ENCODE results near the gene PDE6G. TPM values are rescaled to one million over a fixed set of nuclear protein-coding genes. Genes with fewer than 3 reads are reported as not detected.

Gene PDE6G
- total RNA-seq, 4 donors from 2014 or later: not detected

DNA sequence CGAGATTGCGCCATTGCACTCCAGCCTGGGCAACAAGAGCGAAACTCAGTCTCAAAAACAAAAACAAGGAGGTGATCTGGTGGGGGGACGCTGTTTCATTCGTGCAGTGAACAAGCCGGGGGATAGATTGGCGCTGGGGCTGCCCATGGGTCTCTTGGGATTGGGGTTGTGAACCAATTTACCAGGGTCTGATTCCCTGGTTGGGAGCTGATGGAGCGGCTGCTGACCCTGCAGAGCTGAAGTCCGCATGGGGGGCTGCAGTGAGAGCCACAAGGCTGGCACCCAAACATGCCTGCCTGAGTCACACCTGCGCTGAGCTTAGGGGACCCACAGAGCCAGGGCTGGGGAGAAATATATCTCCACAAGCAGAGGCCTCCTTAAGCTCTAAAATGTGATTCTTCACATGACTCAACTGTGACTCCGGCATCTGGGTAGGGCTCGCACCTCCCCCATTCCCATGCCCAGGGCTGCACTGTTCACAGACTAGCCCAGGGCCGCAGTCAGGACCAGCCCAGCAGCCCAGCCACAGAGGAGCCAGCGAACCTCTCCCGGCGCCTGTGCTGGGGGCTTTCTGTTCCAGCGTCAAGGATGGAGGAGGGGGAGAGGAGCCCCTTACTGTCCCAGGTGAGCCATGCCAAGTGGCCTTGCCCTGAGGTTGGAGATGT, 14.4 kb downstream of the PDE6G start:
- no peaks in the 10 kb centered on the region for H3K36me3 ChIP-seq
- 87 to 93% methylated on average over 13 to 17 of the region's 17 CpGs for WGBS, 2 donors
- peaks cover 0 to 4% of the 10 kb centered on the region in 2 donors for H3K4me1 ChIP-seq
- no peak overlapping the region for H3K4me3 ChIP-seq (replicated peaks in 1 of 3)
- intact Hi-C loops (cut with DNase I): no loop called here
- no peak for DNase-seq
- H3K27ac ChIP-seq: no peak overlapping the region
- no peak for TF ChIP-seq POLR2A (IDR thresholded peaks at IDR 0.05)
- TF ChIP-seq, protein P1, sequence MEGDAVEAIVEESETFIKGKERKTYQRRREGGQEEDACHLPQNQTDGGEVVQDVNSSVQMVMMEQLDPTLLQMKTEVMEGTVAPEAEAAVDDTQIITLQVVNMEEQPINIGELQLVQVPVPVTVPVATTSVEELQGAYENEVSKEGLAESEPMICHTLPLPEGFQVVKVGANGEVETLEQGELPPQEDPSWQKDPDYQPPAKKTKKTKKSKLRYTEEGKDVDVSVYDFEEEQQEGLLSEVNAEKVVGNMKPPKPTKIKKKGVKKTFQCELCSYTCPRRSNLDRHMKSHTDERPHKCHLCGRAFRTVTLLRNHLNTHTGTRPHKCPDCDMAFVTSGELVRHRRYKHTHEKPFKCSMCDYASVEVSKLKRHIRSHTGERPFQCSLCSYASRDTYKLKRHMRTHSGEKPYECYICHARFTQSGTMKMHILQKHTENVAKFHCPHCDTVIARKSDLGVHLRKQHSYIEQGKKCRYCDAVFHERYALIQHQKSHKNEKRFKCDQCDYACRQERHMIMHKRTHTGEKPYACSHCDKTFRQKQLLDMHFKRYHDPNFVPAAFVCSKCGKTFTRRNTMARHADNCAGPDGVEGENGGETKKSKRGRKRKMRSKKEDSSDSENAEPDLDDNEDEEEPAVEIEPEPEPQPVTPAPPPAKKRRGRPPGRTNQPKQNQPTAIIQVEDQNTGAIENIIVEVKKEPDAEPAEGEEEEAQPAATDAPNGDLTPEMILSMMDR (IDR thresholded peaks at IDR 0.05): no peak
- no peaks in the 10 kb centered on the region for H3K9me3 ChIP-seq
- H3K27me3 ChIP-seq: no peaks in the 10 kb centered on the region

DNA sequence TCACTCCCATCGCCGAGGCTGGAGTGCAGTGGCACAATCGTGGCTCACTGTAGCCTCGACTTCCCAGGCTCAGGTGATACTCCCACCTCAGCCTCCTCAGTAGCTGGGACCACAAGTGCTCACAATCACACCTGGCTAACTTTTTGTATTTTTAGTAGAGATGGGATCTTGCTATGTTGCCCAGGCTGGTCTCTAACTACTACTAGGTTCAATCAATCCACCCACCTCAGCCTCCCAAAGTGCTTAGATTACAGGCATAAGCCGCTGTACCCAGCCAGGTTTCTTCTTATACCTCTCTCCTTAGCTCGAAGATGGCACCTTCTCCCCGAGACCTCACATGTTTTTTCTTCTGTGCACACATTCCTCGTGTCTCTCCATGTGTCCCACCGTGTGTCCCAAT, 16.3 kb downstream of the PDE6G start:
- intact Hi-C loops (cut with DNase I): no loop called here
- WGBS, 2 donors: 88 to 91% methylated on average over 9 of the region's 9 CpGs
- TF ChIP-seq, protein P1 (IDR thresholded peaks at IDR 0.05): no peak
- no peak for TF ChIP-seq POLR2A (IDR thresholded peaks at IDR 0.05)
- no peak for DNase-seq
- H3K27ac ChIP-seq: no peak overlapping the region
- H3K4me3 ChIP-seq (replicated peaks in 1 of 3): no peak overlapping the region
- no peaks in the 10 kb centered on the region for H3K36me3 ChIP-seq
- H3K27me3 ChIP-seq: no peaks in the 10 kb centered on the region
- peaks cover 12 to 14% of the 10 kb centered on the region in 2 donors for H3K4me1 ChIP-seq
- no peaks in the 10 kb centered on the region for H3K9me3 ChIP-seq

DNA sequence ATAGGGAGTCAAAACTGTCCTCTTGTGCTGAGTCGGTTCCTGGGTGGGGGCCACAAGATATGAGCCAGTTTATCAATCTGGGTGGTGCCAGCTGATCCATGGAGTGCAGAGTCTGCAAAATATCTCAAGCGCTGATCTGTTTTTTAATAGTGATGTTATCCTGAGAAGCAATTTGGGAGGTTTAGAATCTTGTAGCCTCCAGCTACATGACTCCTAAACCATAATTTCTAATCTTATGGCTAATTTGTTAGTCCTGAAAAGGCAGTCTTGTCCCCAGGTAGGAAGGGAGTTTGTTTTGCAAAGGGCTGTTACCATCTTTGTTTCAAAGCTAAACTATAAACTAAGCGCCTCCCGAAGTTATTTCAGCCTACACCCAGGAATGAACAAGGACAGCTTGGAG, 17.7 kb downstream of the PDE6G start:
- no peaks in the 10 kb centered on the region for H3K9me3 ChIP-seq
- intact Hi-C loops (cut with DNase I): no loop called here
- H3K4me1 ChIP-seq: peaks cover 15 to 25% of the 10 kb centered on the region in 2 donors
- no peak for TF ChIP-seq POLR2A (IDR thresholded peaks at IDR 0.05)
- TF ChIP-seq, protein P1 (IDR thresholded peaks at IDR 0.05): no peak
- H3K4me3 ChIP-seq (replicated peaks in 1 of 3): no peak overlapping the region
- 79 to 88% methylated on average over 4 of the region's 4 CpGs for WGBS, 2 donors
- no peak for DNase-seq
- no peaks in the 10 kb centered on the region for H3K27me3 ChIP-seq
- no peak overlapping the region for H3K27ac ChIP-seq
- no peaks in the 10 kb centered on the region for H3K36me3 ChIP-seq

DNA sequence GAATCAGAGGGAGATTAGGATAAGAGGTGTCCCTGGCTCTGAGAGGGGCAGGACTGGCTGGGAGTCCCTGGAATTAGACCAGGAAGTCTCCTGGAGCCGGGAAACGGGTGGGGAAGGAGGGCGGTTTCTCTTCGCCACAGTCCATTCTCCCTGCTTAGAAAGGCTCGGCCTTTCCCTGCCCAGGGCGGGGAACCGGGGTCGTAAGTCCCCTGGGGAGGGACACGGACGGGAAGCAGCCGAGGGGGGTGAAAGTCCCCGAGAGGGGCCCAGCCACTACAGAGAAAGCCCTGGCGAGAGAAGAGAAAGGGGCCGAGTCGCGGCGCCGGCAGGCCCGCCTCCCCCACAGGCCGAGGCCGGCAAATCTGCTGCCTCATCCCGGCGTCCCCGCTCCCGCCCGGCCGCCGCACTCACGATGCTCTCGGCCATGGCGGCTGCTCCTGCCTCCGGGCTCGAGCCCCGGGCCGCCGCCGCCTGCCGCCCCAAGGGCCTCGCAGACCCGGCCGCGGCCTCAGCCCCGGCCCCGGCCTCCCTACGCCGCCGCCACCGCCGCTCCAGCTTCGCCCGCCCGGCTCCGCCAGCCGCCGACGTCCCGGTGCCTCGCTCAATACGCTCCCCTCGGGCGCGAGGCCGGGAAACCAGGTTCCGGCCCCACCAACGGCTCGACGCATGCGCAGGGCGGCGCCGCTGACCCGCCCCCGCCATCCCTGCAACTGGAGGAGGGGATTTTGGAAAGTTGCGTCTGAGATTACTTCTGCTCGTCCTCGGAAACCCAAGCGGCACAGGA, 19.6 kb downstream of the PDE6G start, which contains the start of the genes NPLOC4 and TSPAN10:
TSS of gene NPLOC4 (minus strand) at position 608 of the 784 bp plus-strand sequence. CDS start at position 426, 182 bp downstream.
TSS of gene TSPAN10 (plus strand) at position 692 of the 784 bp plus-strand sequence. CDS start 5,217 bp downstream, outside the sequence.
- 0 to 2% methylated on average over 10 to 51 of the region's 77 CpGs for WGBS, 2 donors
- intact Hi-C loops (cut with DNase I): no loop called here

More for the DNA sequence above, 19.6 kb downstream of the PDE6G start, which contains the start of the genes NPLOC4 and TSPAN10:
- H3K9me3 ChIP-seq: no peaks in the 10 kb centered on the region
- peak within 1 kb of the TSS; percentile 25 to 81 (median 40) for H3K4me3 ChIP-seq (replicated peaks in 1 of 3)
- peak within 1 kb of the TSS in 2 of 3 donors; percentile 58 to 82 for H3K27ac ChIP-seq
- peaks cover 15 to 25% of the 10 kb centered on the region in 2 donors for H3K4me1 ChIP-seq
- no peaks in the 10 kb centered on the region for H3K36me3 ChIP-seq
- DNase-seq: peak; percentile 86 to 87
- H3K27me3 ChIP-seq: no peaks in the 10 kb centered on the region
- TF ChIP-seq POLR2A (IDR thresholded peaks at IDR 0.05): peak in 1 of 2 donors; percentile 81
- TF ChIP-seq, protein P1 (IDR thresholded peaks at IDR 0.05): peak in 1 of 6 experiments; percentile 11

Data from thyroid gland (tissue), 4 donors.